GM12875 (cell line): Measurements from ENCODE around the gene SCO2.
A peak's percentile ranks its signal among the peaks of the same experiment; 100 is the strongest.

Experiments used
- H3K4me3 ChIP-seq: one replicate; pipeline ENCODE4 v1.5.1; 2011; ENCODE audit warnings: low read depth, low read length, control low read depth
- TF ChIP-seq, protein P1 (sequence below): IDR thresholded peaks from 2 replicates; pipeline ENCODE4 v1.5.1; 2011; ENCODE audit warnings: low read depth, mild to moderate bottlenecking, control low read depth, inconsistent platforms, low read length, moderate library complexity, borderline replicate concordance; ENCODE audit not compliant: insufficient read depth

Gene SCO2, protein sequence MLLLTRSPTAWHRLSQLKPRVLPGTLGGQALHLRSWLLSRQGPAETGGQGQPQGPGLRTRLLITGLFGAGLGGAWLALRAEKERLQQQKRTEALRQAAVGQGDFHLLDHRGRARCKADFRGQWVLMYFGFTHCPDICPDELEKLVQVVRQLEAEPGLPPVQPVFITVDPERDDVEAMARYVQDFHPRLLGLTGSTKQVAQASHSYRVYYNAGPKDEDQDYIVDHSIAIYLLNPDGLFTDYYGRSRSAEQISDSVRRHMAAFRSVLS

DNA sequence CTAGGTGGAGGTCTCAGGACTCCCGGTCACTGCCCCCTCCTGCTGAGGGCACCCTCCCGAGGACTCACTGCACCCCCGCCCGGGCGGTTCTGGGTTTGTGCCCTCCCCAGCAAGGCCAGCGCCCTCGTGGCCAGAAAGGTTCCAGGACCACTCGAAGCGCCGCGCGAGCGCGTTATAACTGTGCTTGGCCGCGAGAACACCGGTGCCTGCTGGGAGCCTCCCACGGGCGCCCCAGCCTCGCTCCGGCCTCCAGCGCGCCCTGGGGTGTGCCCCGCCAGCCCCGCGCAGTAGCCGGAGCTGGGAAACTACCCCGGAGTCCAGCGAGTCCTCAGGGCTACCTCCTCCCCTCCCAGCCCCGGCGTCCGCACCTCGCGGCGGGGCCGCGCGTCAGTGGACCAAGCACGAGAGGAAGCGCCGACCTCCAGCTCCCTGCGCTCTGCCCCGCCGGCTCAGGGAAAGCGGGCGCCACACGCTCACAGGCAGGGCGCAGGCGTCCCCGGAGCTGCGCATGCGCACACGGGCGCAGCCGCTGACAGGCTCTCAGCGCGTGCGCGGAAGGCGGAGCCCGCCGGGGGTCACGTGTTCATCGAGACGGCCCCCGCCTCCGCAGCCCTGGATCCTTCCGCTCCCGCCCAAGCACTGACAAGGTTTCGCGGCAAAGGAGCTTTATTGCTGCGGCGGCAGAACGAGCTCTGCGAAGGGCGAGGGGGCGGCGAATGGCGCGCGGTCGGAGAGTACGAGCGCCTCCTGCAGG is at the start of gene SCO2:
TSS of gene SCO2 (minus strand) at position 495 of the 754 bp plus-strand sequence. CDS start 1,187 bp downstream, outside the sequence.
- peak within 1 kb of the TSS; percentile 89 for H3K4me3 ChIP-seq
- TF ChIP-seq, protein P1, sequence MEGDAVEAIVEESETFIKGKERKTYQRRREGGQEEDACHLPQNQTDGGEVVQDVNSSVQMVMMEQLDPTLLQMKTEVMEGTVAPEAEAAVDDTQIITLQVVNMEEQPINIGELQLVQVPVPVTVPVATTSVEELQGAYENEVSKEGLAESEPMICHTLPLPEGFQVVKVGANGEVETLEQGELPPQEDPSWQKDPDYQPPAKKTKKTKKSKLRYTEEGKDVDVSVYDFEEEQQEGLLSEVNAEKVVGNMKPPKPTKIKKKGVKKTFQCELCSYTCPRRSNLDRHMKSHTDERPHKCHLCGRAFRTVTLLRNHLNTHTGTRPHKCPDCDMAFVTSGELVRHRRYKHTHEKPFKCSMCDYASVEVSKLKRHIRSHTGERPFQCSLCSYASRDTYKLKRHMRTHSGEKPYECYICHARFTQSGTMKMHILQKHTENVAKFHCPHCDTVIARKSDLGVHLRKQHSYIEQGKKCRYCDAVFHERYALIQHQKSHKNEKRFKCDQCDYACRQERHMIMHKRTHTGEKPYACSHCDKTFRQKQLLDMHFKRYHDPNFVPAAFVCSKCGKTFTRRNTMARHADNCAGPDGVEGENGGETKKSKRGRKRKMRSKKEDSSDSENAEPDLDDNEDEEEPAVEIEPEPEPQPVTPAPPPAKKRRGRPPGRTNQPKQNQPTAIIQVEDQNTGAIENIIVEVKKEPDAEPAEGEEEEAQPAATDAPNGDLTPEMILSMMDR, result no peak; the same call in 1 of the 2 replicates

DNA sequence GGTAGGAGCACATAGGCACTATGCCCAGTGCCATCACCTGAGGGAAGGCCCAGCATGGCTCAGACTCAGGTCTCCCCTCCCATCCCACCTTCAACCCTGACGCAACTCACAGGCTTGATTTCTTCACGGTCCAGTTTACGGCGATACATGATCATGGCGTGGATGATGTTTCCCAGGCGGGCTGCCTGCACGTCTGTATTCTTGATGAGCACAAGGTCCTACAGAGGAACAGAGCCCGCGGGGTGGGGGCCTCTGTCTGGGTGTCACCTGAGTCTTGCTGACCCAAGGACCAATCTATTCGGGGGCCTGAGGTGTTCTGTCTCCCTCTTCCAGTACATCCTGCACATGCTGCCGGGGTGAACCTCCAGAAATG is 49.0 kb upstream of the SCO2 start:
- H3K4me3 ChIP-seq, result no peak overlapping the region
- TF ChIP-seq, protein P1, result no peak

GRCh38 chr22:50573491-50574382 is 48.3 kb upstream of the SCO2 start:
- no peak overlapping the region for H3K4me3 ChIP-seq
- TF ChIP-seq, protein P1, result no peak

DNA sequence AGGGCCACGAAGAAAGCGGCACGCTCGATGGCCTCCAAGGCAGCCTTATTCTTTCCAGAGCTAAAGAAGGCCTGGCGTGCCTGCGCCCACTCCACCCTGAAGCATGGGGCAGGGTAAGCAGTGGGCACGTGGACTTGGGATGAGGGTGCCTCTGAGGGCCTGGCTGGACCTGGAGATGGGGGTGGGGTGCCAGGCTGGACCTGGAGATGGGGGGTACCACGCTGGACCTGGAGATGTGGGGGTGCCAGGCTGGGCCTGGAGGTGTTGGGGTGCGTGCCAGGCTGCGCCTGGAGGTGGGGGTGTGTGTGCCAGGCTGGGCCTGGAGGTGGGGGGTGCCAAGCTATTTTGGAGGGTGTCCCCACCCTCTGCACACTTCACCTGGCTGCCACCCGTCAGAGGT is 47.6 kb upstream of the SCO2 start:
- TF ChIP-seq, protein P1, result no peak
- no peak overlapping the region for H3K4me3 ChIP-seq

GRCh38 chr22:50571264-50572175 is 46.1 kb upstream of the SCO2 start:
- TF ChIP-seq, protein P1, result no peak
- H3K4me3 ChIP-seq, result no peak overlapping the region

- TF ChIP-seq, protein P1, result no peak
- no peak overlapping the region for H3K4me3 ChIP-seq
These were observed 45.5 kb upstream of the SCO2 start for GRCh38 chr22:50570861-50571260.
